Peyer's patch (tissue), 4 donors: ENCODE results near the gene FAM47E.

Source experiments
- POLR2A ChIP-seq, 2 donors: fragments of 450-650 bp; IDR thresholded peaks; one replicate each; pipeline ENCODE4 v1.5.1; 2017; ENCODE audit warnings: antibody characterized with exemption in 2 of 2, mild to moderate bottlenecking in 2 of 2, moderate library complexity in 2 of 2
- TF ChIP-seq, protein P1 (sequence below), 6 experiments: fragments of 450-650 bp in 4 of 6; fragments of 200-600 bp in 2 of 6; sonication (generic) in 1 of 6; IDR thresholded peaks; one replicate each; pipeline ENCODE4 v1.5.1; 2017 to 2019; ENCODE audit warnings: antibody characterized with exemption in 6 of 6, mild to moderate bottlenecking in 3 of 6, moderate library complexity in 1 of 6

- TF ChIP-seq, protein P1, sequence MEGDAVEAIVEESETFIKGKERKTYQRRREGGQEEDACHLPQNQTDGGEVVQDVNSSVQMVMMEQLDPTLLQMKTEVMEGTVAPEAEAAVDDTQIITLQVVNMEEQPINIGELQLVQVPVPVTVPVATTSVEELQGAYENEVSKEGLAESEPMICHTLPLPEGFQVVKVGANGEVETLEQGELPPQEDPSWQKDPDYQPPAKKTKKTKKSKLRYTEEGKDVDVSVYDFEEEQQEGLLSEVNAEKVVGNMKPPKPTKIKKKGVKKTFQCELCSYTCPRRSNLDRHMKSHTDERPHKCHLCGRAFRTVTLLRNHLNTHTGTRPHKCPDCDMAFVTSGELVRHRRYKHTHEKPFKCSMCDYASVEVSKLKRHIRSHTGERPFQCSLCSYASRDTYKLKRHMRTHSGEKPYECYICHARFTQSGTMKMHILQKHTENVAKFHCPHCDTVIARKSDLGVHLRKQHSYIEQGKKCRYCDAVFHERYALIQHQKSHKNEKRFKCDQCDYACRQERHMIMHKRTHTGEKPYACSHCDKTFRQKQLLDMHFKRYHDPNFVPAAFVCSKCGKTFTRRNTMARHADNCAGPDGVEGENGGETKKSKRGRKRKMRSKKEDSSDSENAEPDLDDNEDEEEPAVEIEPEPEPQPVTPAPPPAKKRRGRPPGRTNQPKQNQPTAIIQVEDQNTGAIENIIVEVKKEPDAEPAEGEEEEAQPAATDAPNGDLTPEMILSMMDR (IDR thresholded peaks at IDR 0.05) = no peak
- peak in 1 of 2 donors; percentile 15 for TF ChIP-seq POLR2A (IDR thresholded peaks at IDR 0.05)
Measured at GRCh38 chr4:76211769-76212708, 39.5 kb upstream of the FAM47E start.
